H9 (cell line): ENCODE measurements around the gene RMND5B. TPM values are rescaled to one million over a fixed set of nuclear protein-coding genes. Genes with fewer than 3 reads are reported as not detected.
A peak's percentile ranks its signal among the peaks of the same experiment; 100 is the strongest.
"Not testable (repeated sequence)": the region's sequence is repeated elsewhere in the genome, so short reads cannot be mapped to it uniquely, and the experiment has no call there.

Experiments
- DNase-seq: peaks from one replicate; pipeline ENCODE4 v3.0.0-alpha.2; 2017
- H2AFZ ChIP-seq: one replicate; pipeline ENCODE4 v1.6.1; 2013; ENCODE audit warnings: mild to moderate bottlenecking, low read length, control low read depth, moderate library complexity
- H2AK5ac ChIP-seq: 2 replicates; pipeline ENCODE4 v1.6.1; 2013; ENCODE audit warnings: low read length, control low read depth, mixed read lengths; ENCODE audit not compliant: insufficient read length
- H2BK120ac ChIP-seq: one replicate; pipeline ENCODE4 v1.6.1; 2013; ENCODE audit warnings: low read depth, mild to moderate bottlenecking, low read length, control low read depth, inconsistent platforms; ENCODE audit not compliant: poor library complexity, severe bottlenecking
- H2BK12ac ChIP-seq: 2 replicates; pipeline ENCODE4 v1.6.1; 2013; ENCODE audit warnings: low read length, control low read depth, mixed read lengths, low read depth; ENCODE audit not compliant: insufficient read length
- H2BK15ac ChIP-seq: 2 replicates; pipeline ENCODE4 v1.6.1; 2013; ENCODE audit warnings: low read depth, low read length, control low read depth
- H2BK20ac ChIP-seq: one replicate; pipeline ENCODE4 v1.6.1; 2013; ENCODE audit warnings: low read depth, mild to moderate bottlenecking, low read length, control low read depth, inconsistent platforms; ENCODE audit not compliant: poor library complexity, severe bottlenecking
- H2BK5ac ChIP-seq: 2 replicates; pipeline ENCODE4 v1.6.1; 2013; ENCODE audit warnings: low read length, control low read depth, mixed read lengths; ENCODE audit not compliant: insufficient read length
- H3K14ac ChIP-seq: 2 replicates; pipeline ENCODE4 v1.6.1; 2013; ENCODE audit warnings: low read length, control low read depth; ENCODE audit not compliant: insufficient read depth
- H3K18ac ChIP-seq: 2 replicates; pipeline ENCODE4 v1.6.1; 2013; ENCODE audit warnings: low read depth, mild to moderate bottlenecking, mixed read lengths, low read length, control low read depth; ENCODE audit not compliant: insufficient read length
- H3K23ac ChIP-seq: 2 replicates; pipeline ENCODE4 v1.6.1; 2013; ENCODE audit warnings: low read length, control low read depth, mixed read lengths, low read depth; ENCODE audit not compliant: insufficient read length
- H3K23me2 ChIP-seq: 2 replicates; pipeline ENCODE4 v1.6.1; 2013; ENCODE audit warnings: low read depth, mild to moderate bottlenecking, mixed read lengths, low read length, control low read depth; ENCODE audit not compliant: insufficient read length, poor library complexity, severe bottlenecking
- H3K27ac ChIP-seq: 2 replicates; pipeline ENCODE4 v1.5.1; 2013; ENCODE audit warnings: low read length, control low read depth, mixed read lengths, low read depth; ENCODE audit not compliant: insufficient read length
- H3K27me3 ChIP-seq: 2 replicates; pipeline ENCODE4 v1.6.1; 2013; ENCODE audit warnings: low read length, control low read depth, inconsistent platforms; ENCODE audit not compliant: insufficient read depth
- H3K4ac ChIP-seq: 2 replicates; pipeline ENCODE4 v1.6.1; 2013; ENCODE audit warnings: low read depth, mild to moderate bottlenecking, control low read depth, inconsistent platforms, low read length, moderate library complexity
- H3K4me1 ChIP-seq: 2 replicates; pipeline ENCODE4 v1.6.1; 2013; ENCODE audit warnings: low read length, control low read depth, inconsistent platforms; ENCODE audit not compliant: insufficient read depth
- H3K4me2 ChIP-seq: 2 replicates; pipeline ENCODE4 v1.6.1; 2013; ENCODE audit warnings: low read length, control low read depth, mixed read lengths; ENCODE audit not compliant: insufficient read length, insufficient read depth
- H3K56ac ChIP-seq: 2 replicates; pipeline ENCODE4 v1.6.1; 2013; ENCODE audit warnings: low read depth, mild to moderate bottlenecking, mixed read lengths, low read length, control low read depth; ENCODE audit not compliant: insufficient read length
- H3K79me1 ChIP-seq: 2 replicates; pipeline ENCODE4 v1.6.1; 2013; ENCODE audit warnings: low read depth, mild to moderate bottlenecking, moderate library complexity, low read length, control low read depth, inconsistent platforms; ENCODE audit not compliant: insufficient read depth, poor library complexity, severe bottlenecking
- H3K79me2 ChIP-seq: 2 replicates; pipeline ENCODE4 v1.6.1; 2013; ENCODE audit warnings: low read length, control low read depth, inconsistent platforms; ENCODE audit not compliant: insufficient read depth
- H3K9ac ChIP-seq: 2 replicates; pipeline ENCODE4 v1.6.1; 2013; ENCODE audit warnings: low read length, control low read depth, mixed read lengths; ENCODE audit not compliant: insufficient read length; ENCODE audit errors: extremely low read depth
- H3K9me3 ChIP-seq: one replicate; pipeline ENCODE4 v1.6.1; 2013; ENCODE audit warnings: low read depth, low read length, inconsistent platforms; ENCODE audit not compliant: control insufficient read depth
- H3T11ph ChIP-seq: one replicate; pipeline ENCODE4 v1.6.1; 2013; ENCODE audit warnings: mild to moderate bottlenecking, low read length, control low read depth, inconsistent platforms
- H4K20me1 ChIP-seq: one replicate; pipeline ENCODE4 v1.6.1; 2013; ENCODE audit not compliant: control insufficient read depth, insufficient read length, insufficient read depth
- H4K5ac ChIP-seq: 2 replicates; pipeline ENCODE4 v1.6.1; 2013; ENCODE audit warnings: low read depth, mild to moderate bottlenecking, mixed read lengths, low read length, control low read depth; ENCODE audit not compliant: insufficient read length
- H4K8ac ChIP-seq: replicated peaks from 2 replicates; pipeline ENCODE4 v1.6.1; 2013; ENCODE audit warnings: low read length, control low read depth, mixed read lengths, low read depth; ENCODE audit not compliant: insufficient read length
- H4K91ac ChIP-seq: 2 replicates; pipeline ENCODE4 v1.6.1; 2013; ENCODE audit warnings: low read depth, mild to moderate bottlenecking, moderate library complexity, mixed read lengths, low read length, control low read depth; ENCODE audit not compliant: insufficient read length
- H3K27ac Mint-ChIP-seq, 3 experiments: 2 replicates in 2 of 3; 3 replicates in 1 of 3; pipeline ENCODE4 v1.8.0; 2020 to 2021; ENCODE audit warnings: mixed read lengths in 3 of 3, mild to moderate bottlenecking in 1 of 3, moderate library complexity in 1 of 3
- H3K27me3 Mint-ChIP-seq: 2 replicates; pipeline ENCODE4 v1.8.0; 2021; ENCODE audit warnings: low read depth, mild to moderate bottlenecking, moderate library complexity, mixed read lengths
- H3K36me3 Mint-ChIP-seq, 3 experiments: 2 replicates in 2 of 3; 3 replicates in 1 of 3; pipeline ENCODE4 v1.8.0; 2020 to 2021; ENCODE audit warnings: low read depth in 3 of 3, mixed read lengths in 3 of 3; ENCODE audit not compliant: insufficient read depth in 1 of 3
- H3K4me1 Mint-ChIP-seq, 2 experiments: 2 replicates each; pipeline ENCODE4 v1.8.0; 2020; ENCODE audit warnings: mixed read lengths in 2 of 2
- H3K4me3 Mint-ChIP-seq, 2 experiments: 2 replicates in 1 of 2; 3 replicates in 1 of 2; pipeline ENCODE4 v1.8.0; 2020 to 2021; ENCODE audit warnings: mild to moderate bottlenecking in 2 of 2, mixed read lengths in 2 of 2, moderate library complexity in 1 of 2
- H3K9me3 Mint-ChIP-seq, 2 experiments: 2 replicates in 1 of 2; 3 replicates in 1 of 2; pipeline ENCODE4 v1.8.0; 2020; ENCODE audit warnings: mild to moderate bottlenecking in 2 of 2, mixed read lengths in 2 of 2, moderate library complexity in 1 of 2
- WGBS: extraction: QIAGEN DNeasy Blood & Tissue Kit; methylation state at CpG from one replicate; pipeline ENCODE4 v1.1.7; 2013; ENCODE audit warnings: missing lambda C conversion rate, low lambda C conversion rate, mixed read lengths; ENCODE audit not compliant: insufficient read length; ENCODE audit errors: extremely low coverage; 5-methylcytosine and 5-hydroxymethylcytosine counted together
- total RNA-seq: library from RNA; stranded (reverse); gene quantifications from 2 replicates; pipeline ENCODE4 v1.2.1, GENCODE V29; 2021
- TF ChIP-seq, protein P1 (sequence below): fragments of 200-600 bp; sonication (generic); conservative IDR thresholded peaks from 3 replicates; pipeline ENCODE4 v1.8.0; 2021; ENCODE audit warnings: antibody characterized with exemption, mild to moderate bottlenecking

RMND5B gene
- total RNA-seq, 1 experiment from 2014 or later: 86.4 TPM

- Histone ChIP-seq H3K9ac (no peak overlapping the region), H3T11ph (no peak overlapping the region), H3K27me3 (no peaks in the 10 kb centered on the region), H3K14ac (no peak overlapping the region), H4K91ac (no peak overlapping the region), H3K4me2 (no peak overlapping the region), H3K4ac (no peak overlapping the region), H2BK12ac (no peak overlapping the region), H3K79me1 (no peaks in the 10 kb centered on the region), H3K23me2 (no peaks in the 10 kb centered on the region), H2BK5ac (no peak overlapping the region), H4K5ac (no peak overlapping the region), H3K4me1 (no peaks in the 10 kb centered on the region), H3K9me3 (no peaks in the 10 kb centered on the region), H3K79me2 (no peaks in the 10 kb centered on the region), H3K23ac (no peak overlapping the region), H2AFZ (no peak overlapping the region), H4K8ac (no peak overlapping the region), H2AK5ac (no peak overlapping the region), H3K56ac (no peak overlapping the region), H3K27ac (no peak overlapping the region), H4K20me1 (peaks cover 2% of the 10 kb centered on the region), H3K18ac (no peak overlapping the region), H2BK20ac (no peak overlapping the region), H2BK15ac (no peak overlapping the region), H2BK120ac (no peak overlapping the region)
- TF ChIP-seq, protein P1, sequence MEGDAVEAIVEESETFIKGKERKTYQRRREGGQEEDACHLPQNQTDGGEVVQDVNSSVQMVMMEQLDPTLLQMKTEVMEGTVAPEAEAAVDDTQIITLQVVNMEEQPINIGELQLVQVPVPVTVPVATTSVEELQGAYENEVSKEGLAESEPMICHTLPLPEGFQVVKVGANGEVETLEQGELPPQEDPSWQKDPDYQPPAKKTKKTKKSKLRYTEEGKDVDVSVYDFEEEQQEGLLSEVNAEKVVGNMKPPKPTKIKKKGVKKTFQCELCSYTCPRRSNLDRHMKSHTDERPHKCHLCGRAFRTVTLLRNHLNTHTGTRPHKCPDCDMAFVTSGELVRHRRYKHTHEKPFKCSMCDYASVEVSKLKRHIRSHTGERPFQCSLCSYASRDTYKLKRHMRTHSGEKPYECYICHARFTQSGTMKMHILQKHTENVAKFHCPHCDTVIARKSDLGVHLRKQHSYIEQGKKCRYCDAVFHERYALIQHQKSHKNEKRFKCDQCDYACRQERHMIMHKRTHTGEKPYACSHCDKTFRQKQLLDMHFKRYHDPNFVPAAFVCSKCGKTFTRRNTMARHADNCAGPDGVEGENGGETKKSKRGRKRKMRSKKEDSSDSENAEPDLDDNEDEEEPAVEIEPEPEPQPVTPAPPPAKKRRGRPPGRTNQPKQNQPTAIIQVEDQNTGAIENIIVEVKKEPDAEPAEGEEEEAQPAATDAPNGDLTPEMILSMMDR: peak; percentile 71
- Mint-ChIP-seq H3K4me3 (no peak overlapping the region), H3K36me3 (peaks cover 6 to 16% (median 7%) of the 10 kb centered on the region in 3 experiments), H3K4me1 (peaks cover 27 to 30% of the 10 kb centered on the region in 2 experiments), H3K9me3 (peaks cover 14 to 21% of the 10 kb centered on the region in 2 experiments), H3K27ac (no peak overlapping the region), H3K27me3 (peaks cover 27% of the 10 kb centered on the region)
- no CpG with 5 or more reads among the region's 8 CpGs for WGBS
- no peak for DNase-seq
These were observed 66.2 kb downstream of the RMND5B start for GRCh38 chr5:178196986-178197385.

DNA sequence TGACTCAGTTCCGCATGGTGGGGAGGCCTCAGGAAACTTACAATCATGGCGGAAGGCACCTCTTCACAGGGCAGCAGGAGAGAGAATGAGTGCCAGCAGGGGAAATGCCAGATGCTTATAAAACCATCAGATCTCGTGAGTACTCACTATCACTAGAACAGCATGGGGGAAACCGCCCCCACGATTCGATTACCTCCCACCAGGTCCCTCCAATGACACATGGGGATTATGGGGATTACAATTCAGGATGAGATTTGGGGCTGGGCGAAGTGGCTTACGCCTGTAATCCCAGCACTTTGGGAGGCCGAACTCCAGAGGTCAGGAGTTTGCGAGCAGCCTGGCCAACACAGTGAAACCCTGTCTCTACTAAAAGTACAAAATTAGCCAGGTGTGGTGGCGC, 67.3 kb downstream of the RMND5B start:
- H2BK120ac ChIP-seq, H3K27ac ChIP-seq, H4K91ac ChIP-seq, H3K4ac ChIP-seq, H3K23ac ChIP-seq, H2BK15ac ChIP-seq, H4K8ac ChIP-seq, H3K79me1 ChIP-seq, H3K9me3 ChIP-seq, H2BK5ac ChIP-seq, H4K5ac ChIP-seq, H3K4me1 ChIP-seq, DNase-seq, H3K9ac ChIP-seq, H3K14ac ChIP-seq, H3K56ac ChIP-seq, H3K4me2 ChIP-seq, H3K27me3 ChIP-seq, H2AK5ac ChIP-seq, H3K36me3 Mint-ChIP-seq, H3K9me3 Mint-ChIP-seq, H3K18ac ChIP-seq, H3K4me3 Mint-ChIP-seq, H4K20me1 ChIP-seq, H3K79me2 ChIP-seq, H2BK12ac ChIP-seq, H3K27ac Mint-ChIP-seq, H3K23me2 ChIP-seq, H2AFZ ChIP-seq, H2BK20ac ChIP-seq, H3T11ph ChIP-seq: not testable (repeated sequence)
- no CpG with 5 or more reads among the region's 11 CpGs for WGBS
- peaks cover 29% of the 10 kb centered on the region for H3K27me3 Mint-ChIP-seq
- peaks cover 25 to 30% of the 10 kb centered on the region in 2 experiments for H3K4me1 Mint-ChIP-seq
